GM18508 (cell line): ENCODE measurements around the gene PLD2.

ENCODE experiments used
- ATAC-seq: cut with Tn5 transposase; IDR thresholded peaks from one replicate; pipeline ENCODE4 v1.9.1; 2021; ENCODE audit warnings: moderate number of reproducible peaks; ENCODE audit not compliant: insufficient read depth, unreplicated experiment

The PLD2 gene

GRCh38 chr17:4833178-4833940 lies 26.4 kb downstream of the PLD2 start, which contains the start of gene MINK1:
MINK1 (plus strand) TSS chr17:4833340; CDS start chr17:4833584, 244 bp downstream.
- peak; percentile 47 for ATAC-seq

DNA sequence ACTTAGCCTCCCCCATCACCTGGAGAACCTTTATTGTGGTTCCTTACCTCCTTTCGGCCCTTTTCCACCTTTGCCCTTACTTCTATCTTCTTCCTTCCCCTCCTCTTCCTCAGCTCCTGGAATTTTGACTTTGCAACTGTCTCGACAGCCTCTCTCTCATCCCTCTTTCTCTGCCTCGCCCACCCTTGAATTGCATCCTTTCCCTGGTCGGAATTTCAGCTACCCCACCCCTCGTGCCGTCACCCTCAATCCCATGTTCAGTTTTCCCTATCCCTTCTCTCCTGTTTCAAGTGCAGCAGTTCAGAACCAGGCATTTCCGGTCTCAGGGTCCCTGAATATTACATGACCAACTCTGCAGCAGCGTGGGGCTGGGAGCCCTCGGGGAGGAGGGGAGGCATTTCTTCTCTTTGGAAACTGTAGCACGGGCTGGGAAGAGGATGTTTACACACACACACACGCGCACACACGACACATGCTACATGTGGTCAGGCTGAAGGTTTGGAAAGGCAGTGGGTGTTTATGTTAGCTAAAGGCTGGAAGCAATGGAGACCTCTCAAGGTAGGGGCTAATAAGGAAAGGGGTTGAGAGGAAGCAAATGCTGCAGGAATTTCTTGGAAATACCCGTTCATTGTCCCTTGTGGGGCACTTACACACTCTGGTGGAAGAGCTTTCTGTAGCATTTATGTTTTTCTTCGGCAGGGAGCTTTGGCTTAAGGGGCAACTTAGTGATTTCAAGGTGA lies 27.2 kb downstream of the PLD2 start:
- no peak for ATAC-seq

DNA sequence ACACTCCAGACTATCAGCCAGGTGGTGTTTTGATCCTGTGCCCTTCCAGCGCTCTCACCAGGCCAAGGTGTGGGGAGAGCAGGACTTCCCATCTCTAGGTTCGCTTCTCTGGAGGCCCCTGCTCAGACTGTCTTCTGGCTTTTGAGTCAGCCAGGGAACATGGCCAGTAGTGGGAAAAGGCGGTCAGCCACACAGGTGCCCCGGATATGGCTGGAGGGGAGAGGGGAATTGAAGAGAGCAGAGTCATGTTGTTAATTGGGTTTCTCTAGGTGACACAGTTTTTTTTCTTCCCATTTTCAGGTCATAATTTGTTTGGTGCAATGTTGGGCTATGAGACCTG lies 27.7 kb downstream of the PLD2 start:
- ATAC-seq, result no peak

- ATAC-seq, result no peak
These were observed 29.3 kb downstream of the PLD2 start for GRCh38 chr17:4836221-4836620.

GRCh38 chr17:4837471-4838308 lies 30.7 kb downstream of the PLD2 start:
- no peak for ATAC-seq

DNA sequence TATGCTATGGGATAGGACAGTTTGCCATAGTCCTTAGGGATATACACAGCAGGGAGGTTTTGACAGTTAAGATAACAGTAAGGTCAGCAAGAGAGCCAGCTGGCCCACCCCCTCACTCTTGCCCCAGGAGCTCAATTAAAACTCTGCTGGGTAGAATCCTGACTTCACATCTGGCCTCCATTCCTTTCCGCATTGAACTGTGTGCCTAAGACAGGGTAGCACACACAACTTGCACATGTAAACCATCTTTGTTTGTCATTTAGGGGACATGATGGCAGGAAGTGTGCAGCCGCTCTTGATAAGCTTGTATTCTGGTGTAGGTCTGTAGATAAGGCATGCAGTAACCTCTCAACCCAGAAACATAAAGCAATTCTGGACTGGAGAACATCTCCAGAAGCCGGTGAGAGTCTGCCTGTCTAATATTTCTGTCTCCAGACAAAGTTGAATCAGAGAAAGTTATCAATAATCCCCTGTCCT lies 31.4 kb downstream of the PLD2 start:
- no peak for ATAC-seq

- ATAC-seq, result no peak
These were observed 32.3 kb downstream of the PLD2 start for GRCh38 chr17:4839221-4839620.

GRCh38 chr17:4839965-4840892 lies 33.3 kb downstream of the PLD2 start:
- ATAC-seq, result no peak

GRCh38 chr17:4840893-4841242 lies 33.9 kb downstream of the PLD2 start:
- ATAC-seq, result no peak

DNA sequence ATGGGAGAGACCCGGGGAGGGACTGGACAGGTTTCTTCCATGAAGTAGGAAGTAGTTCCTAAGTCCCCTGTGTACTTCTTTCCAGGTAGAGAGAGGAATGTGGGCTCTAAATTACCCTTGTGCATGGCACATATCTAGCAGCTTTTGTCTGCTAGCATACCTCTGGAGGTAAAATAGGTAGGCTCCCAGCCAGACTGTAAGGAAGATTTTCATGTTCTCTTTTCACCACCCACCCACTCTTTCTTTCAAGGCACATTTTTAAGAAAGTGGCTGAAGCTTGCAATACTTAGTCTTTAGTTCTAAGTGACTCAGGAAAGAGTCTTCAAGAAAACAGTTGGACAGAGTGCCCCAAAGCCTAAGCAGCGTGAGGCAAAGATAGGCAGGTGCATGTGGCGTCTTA lies 35.4 kb downstream of the PLD2 start:
- no peak for ATAC-seq

DNA sequence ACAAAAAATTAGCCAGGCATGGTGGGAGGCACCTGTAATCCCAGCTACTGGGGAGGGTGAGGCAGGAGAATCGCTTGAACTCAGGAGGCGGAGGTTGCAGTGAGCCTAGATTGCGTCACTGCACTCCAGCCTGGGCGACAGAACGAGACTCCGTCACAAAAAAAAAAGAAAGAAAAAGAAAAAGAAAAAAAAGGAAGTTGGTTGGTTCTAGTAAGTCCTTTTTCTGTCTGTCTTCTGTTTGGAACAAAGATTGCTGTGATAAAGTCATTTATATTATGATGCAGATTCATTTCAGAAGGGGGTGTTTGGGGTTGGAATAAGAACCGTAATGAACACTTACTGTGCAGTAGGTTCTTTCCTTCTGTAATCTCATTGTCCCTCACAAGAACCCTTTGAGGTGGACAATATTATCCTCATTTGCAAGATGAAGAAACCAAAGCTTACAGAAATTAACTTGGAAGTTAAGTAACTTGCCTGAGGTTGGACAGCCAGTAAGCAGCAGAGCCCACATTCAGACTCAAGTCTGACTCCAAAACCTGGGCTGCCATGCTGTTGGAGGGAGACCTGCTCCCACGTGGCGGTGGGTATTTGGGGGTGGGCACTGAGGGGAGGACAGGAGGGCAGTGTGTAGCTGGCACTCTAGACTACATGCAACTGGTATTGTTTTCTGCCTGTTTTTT lies 36.5 kb downstream of the PLD2 start:
- no peak for ATAC-seq

- no peak for ATAC-seq
These were observed 38.2 kb downstream of the PLD2 start for GRCh38 chr17:4845118-4845517.

DNA sequence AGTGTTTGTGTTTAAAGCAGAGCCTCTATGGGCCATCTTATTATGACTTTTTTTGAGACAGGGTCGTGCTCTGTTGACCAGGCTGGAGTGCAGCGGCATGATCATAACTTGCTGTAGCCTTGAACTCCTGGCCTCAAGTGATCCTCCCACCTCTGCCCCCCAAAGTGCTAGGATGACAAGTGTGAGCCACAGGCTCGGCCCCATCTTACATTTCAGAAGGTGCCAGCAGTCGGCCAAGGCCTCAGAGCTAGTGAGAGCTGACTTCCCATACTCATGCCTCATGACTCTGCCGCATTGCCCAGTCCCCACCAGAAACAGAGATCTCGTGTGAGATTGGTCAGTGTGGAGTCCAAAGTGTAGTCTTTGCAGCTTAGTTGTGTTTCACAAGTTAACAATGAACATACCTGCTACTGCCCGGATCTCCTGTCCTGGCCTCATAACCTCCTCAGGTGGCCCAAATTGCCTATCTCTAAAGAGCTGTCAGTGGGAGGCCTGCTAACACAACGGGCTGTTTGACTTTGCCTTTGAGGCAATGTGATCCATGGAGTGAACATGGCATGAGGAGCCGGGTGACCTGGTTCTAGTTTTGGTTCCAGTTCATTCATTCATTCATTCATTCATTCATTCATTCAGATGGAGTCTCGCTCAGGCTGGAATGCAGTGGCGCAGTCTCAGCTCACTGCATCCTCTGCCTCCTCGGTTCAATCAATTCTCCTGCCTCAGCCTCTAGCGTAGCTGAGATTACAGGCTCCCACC lies 39.9 kb downstream of the PLD2 start:
- no peak for ATAC-seq

GRCh38 chr17:4849011-4849536 lies 42.1 kb downstream of the PLD2 start:
- no peak for ATAC-seq

GRCh38 chr17:4850246-4850645 lies 43.3 kb downstream of the PLD2 start:
- no peak for ATAC-seq

DNA sequence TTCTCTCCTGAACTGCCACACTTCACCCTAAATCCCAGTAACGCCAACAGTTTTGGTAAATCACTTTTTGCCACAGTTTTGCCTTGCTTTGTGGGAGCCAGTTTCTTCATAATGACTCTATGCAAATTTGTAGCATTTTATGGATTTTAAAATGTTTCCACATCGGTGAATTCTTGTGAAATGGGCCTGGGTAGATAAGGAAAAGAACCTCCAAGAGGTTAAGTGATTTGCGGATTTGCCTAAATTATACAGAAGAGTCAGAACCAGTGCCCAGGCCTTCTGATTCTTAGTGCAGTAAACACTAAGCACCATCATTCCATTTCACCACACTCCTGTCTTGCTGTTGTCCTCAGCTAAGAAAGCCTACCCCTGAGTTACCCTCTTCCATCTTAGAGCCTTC lies 44.1 kb downstream of the PLD2 start:
- ATAC-seq, result no peak

- ATAC-seq, result no peak
These were observed 45.7 kb downstream of the PLD2 start for GRCh38 chr17:4852567-4853207.

DNA sequence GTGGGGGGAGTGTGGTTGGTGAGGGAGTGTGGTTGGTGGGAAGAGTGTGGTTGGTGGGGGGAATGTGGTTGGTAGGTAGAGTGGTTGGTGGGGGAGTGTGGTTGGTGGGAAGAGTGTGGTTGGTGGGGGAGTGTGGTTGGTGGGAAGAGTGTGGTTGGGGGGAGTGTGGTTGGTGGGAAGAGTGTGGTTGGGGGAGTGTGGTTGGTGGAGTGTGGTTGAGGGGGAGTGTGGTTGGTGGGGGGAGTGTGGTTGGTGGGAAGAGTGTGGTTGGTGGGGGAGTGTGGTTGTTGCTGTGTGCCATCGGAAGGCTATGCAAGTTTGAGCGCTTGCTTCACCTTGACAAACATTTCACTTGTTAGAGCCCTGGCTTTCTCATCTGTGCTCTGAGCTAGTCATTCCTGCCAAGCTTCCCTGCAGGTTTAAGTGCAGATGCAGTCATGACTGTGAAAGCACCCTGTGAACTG lies 46.3 kb downstream of the PLD2 start:
- ATAC-seq, result no peak
